ENCODE data around the gene ANAPC4. TPM values are rescaled to one million over a fixed set of nuclear protein-coding genes. Genes with fewer than 3 reads are reported as not detected.

The ANAPC4 gene
- total RNA-seq, 1 donor from 2014 or later, result 11.5 TPM

DNA sequence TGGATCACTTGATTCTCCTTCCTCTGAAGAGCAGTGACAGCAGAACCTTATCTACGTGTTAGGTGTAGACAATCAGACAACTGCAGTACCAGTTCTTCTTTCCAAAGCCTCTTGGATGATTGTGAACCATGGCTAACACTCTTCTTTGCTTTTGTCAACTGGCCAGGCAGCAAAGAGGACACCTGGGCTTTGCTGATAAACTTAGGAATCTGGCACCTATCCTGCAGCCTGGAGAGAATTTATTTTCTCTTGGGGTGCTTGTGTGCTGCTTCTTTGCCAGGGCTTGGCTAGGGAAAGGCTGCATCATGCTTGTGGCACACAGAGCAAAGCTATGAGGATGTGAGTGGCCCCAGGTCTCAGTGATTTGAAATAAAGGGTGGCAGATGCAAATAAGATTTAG, 77.4 kb downstream of the ANAPC4 start:
- DNase-seq, result no peak
- ATAC-seq (ENCODE audit: poor library complexity), result no peak
- intact Hi-C loops (cut with DNase I), result no loop called here

DNA sequence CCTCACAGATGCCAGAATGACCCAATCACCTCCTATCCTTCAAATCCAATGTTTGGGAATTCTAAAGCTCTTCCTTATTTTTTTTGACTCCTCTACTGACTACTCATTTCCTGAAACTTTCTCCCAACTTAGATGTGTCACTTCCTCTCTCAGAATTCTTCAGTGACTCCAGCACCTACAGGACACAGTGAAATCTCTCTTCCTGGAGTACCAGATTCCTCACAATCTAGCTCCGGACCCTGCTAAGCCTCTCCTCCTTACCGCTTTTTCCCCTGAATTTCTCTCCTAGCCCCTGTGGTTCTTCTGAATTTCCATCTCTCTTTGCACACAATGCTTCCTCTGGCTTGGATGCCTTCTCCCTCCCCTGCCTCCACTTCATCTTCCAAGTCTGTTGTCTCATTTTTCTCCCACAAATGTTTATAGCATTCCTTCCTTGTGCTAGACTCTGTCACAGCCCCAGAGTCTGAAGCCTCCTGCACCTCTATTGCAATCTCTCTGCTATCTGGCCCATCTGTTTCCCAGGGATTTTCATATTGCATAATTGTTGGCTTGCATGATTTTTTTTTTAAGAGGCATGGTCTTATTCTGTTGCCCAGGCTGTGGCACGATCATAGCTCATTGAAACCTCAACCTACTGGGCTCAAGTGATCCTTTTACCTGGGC, 80.1 kb downstream of the ANAPC4 start:
- DNase-seq, result no peak
- no peak for ATAC-seq (ENCODE audit: poor library complexity)
- intact Hi-C loops (cut with DNase I), result no loop called here

DNA sequence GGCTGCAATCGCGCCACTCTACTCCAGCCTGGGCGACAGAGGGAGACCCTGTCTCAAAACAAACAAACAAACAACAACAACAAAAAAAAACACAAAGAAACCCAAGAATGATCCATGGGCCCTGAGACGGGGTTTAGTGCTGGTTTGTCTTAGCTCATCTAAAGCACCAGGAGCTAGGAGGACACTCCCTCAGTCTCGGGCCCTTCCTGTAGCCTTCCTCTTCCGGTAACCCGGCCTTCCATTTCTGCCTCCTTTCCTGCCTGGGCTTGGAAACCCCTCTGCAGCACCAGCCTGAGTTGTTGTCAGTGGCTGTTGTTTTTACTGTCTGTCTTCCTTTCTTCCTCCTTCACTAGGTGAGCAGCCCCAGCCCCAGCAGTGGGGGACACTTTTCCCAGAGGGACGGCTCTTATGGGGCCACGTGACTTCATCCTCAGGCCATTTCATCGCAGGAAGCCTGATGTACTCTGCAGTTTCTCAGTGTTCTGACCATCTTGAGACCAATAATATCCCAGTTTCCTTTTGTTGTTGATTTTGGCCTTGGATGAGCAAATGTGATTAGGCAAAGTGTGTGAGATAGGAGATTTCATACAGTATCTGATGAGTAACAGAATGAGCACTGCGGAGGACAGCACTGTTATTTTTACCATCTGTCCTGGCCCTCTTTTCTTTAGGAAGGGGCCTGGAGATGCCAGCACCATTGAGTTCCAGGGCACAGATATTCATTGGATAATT, 90.1 kb downstream of the ANAPC4 start:
- ATAC-seq (ENCODE audit: poor library complexity) (no peak), DNase-seq (no peak)
- intact Hi-C loops (cut with DNase I), result no loop called here

DNA sequence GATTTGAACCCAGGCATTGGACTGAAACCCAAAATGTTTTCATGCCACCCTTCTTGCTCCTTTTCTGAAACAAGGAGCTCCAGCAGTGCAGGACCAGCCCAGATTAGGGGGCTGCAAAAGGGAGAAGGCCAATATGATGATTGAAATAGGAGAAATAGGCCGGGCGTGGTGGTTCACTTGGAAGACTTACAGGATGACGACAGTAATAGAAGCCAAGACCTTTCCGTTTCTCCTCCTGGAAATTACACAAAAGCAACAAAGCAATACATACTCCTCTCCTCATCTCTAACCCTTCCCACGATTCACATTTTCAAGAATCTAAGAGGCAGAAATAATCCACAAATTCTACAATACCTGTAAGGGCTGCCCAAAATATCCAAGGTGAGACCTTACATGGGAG, 90.8 kb downstream of the ANAPC4 start:
- intact Hi-C loops (cut with DNase I), result no loop called here
- DNase-seq (no peak), ATAC-seq (ENCODE audit: poor library complexity) (no peak)

Other genes starting within 250 kb of the ANAPC4 start
- 5.0 TPM for gene SEPSECS, start 216.8 kb upstream of the ANAPC4 start, total RNA-seq
- 1.9 TPM for gene PI4K2B, start 143.2 kb upstream of the ANAPC4 start, total RNA-seq
- gene ZCCHC4, start 64.5 kb upstream of the ANAPC4 start, total RNA-seq, result 9.2 TPM